Vagina (tissue), 2 donors: ENCODE measurements around the gene PTPRA.

Source experiments
- CTCF ChIP-seq, 3 experiments: fragments of 450-650 bp in 2 of 3; fragments of 200-600 bp in 1 of 3; sonication (generic) in 1 of 3; IDR thresholded peaks; one replicate each; pipeline ENCODE4 v1.5.1; 2017 to 2019; ENCODE audit warnings: antibody characterized with exemption in 3 of 3, mild to moderate bottlenecking in 2 of 3, moderate library complexity in 2 of 3
- POLR2A ChIP-seq, 2 donors: fragments of 450-650 bp; IDR thresholded peaks; one replicate each; pipeline ENCODE4 v1.6.1; 2017; ENCODE audit warnings: antibody characterized with exemption in 2 of 2, mild to moderate bottlenecking in 2 of 2, moderate library complexity in 2 of 2
- POLR2AphosphoS5 ChIP-seq, 2 donors: sonication (generic); formaldehyde crosslinking; IDR thresholded peaks; one replicate each; pipeline ENCODE4 v1.9.0; 2017; ENCODE audit warnings: antibody characterized with exemption in 2 of 2, mild to moderate bottlenecking in 2 of 2, low read depth in 1 of 2; ENCODE audit not compliant: insufficient read depth in 1 of 2

DNA sequence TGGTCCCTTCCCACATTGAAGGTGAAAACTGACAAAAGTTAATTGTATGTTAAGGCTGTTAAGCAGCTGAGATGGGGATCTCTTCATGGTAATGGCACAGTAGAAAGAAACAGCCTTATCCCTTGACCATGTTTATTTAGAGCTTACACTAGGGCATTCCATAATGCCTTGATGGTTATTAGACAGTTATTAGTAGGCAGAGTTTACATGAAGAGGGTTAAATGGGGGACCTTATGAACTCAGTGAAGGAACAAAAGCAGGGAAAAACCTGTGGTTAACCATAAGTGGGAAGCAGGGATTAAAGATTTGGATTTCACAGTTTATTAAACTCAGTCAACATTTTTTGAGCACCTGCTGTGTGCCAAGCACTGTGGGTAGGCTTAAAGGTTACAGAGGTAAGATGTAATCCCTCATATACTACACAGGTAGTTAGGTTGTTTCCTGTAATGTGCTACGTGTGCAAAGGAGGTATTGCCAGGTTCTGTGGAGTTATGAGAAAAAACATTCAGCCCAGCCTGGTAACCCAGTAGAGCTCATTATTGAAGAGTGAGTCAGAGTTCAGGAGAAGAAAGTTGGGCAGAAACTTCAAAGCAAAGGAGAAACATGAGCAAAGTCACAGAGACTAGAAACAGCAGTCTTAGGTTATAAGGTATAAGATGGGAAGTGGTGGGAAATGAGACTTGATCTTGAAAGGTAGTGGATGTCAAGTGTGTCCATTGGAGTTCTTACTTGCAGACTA is 137.9 kb downstream of the PTPRA start:
- TF ChIP-seq POLR2A (IDR thresholded peaks at IDR 0.05) = no peak
- TF ChIP-seq CTCF (IDR thresholded peaks at IDR 0.05) = no peak
- TF ChIP-seq POLR2AphosphoS5 (IDR thresholded peaks at IDR 0.05; ENCODE audit: insufficient read depth in 1 of 2, low read depth in 1 of 2) = no peak
